AG04449 (cell line): ENCODE results near the gene AGPAT4.
"Not testable (repeated sequence)": the region's sequence is repeated elsewhere in the genome, so short reads cannot be mapped to it uniquely, and the experiment has no call there.

Experiments used
- CTCF ChIA-PET: fragments of 350-600 bp; formaldehyde crosslinking; extraction: SDS; loops from one replicate; lab custom pipeline; 2021; ENCODE audit warnings: antibody characterized with exemption; lab: Yijun Ruan, JAX
- POLR2A ChIA-PET: fragments of 400-600, 350-600 bp; formaldehyde crosslinking; extraction: SDS; loops from one replicate; lab custom pipeline; 2020; ENCODE audit warnings: antibody characterized with exemption, inconsistent platforms; lab: Yijun Ruan, JAX
- DNase-seq: peaks from one replicate; pipeline ENCODE4 v3.0.0-alpha.2; 2010; ENCODE audit warnings: low read depth, low spot score
- H3K4me3 ChIP-seq: 2 replicates; pipeline ENCODE4 v1.5.1; 2011; ENCODE audit warnings: low read depth, mild to moderate bottlenecking, control low read depth, low read length
- TF ChIP-seq, protein P1 (sequence below): IDR thresholded peaks from one replicate; pipeline ENCODE4 v1.5.1; 2011; ENCODE audit warnings: mild to moderate bottlenecking, moderate library complexity, low read length, control low read depth, inconsistent platforms; ENCODE audit not compliant: insufficient read depth; ENCODE audit errors: missing control alignments

The AGPAT4 gene

GRCh38 chr6:161225681-161226008 lies 48.2 kb downstream of the AGPAT4 start:
- H3K4me3 ChIP-seq = no peak overlapping the region
- POLR2A ChIA-PET = no interaction called here
- DNase-seq = no peak
- TF ChIP-seq, protein P1, sequence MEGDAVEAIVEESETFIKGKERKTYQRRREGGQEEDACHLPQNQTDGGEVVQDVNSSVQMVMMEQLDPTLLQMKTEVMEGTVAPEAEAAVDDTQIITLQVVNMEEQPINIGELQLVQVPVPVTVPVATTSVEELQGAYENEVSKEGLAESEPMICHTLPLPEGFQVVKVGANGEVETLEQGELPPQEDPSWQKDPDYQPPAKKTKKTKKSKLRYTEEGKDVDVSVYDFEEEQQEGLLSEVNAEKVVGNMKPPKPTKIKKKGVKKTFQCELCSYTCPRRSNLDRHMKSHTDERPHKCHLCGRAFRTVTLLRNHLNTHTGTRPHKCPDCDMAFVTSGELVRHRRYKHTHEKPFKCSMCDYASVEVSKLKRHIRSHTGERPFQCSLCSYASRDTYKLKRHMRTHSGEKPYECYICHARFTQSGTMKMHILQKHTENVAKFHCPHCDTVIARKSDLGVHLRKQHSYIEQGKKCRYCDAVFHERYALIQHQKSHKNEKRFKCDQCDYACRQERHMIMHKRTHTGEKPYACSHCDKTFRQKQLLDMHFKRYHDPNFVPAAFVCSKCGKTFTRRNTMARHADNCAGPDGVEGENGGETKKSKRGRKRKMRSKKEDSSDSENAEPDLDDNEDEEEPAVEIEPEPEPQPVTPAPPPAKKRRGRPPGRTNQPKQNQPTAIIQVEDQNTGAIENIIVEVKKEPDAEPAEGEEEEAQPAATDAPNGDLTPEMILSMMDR = no peak
- CTCF ChIA-PET = interaction anchor here (1.3 kb wide), 1 partner anchor 7 kb away, joined by 3 read pairs; no protein-coding TSS in a partner anchor

DNA sequence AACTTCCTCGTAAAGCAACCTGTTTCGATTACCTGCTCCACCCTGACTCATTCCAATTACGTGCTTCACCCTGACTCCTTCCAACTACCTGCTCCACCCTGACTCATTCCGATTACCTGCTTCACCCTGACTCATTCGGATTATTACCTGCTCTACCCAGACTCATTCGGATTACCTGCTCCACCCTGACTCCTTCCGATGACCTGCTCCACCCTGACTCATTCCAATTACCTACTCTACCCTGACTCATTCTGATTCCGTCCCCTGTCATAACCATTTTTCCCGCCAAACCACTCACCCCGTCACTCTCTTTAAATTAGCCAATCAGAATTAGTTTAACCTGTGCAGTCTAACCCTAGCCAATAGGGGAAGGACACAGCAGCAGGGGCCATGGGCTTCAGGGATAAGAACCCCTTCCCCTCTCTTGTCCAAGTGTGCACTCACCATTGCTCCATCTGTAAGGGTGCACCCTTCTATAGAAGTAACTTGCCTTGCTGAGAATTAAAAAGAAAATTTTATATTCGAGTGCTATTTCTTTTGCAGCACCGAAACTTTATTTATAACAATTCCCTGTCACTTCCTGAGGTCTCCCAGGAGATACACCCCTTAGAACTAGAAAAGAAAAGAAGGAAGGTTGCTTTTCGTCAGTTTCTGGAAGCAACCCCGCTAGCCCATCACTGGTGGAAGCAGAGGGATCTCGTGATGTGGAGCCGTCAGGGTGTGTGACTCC lies 48.7 kb downstream of the AGPAT4 start:
- H3K4me3 ChIP-seq, CTCF ChIA-PET, POLR2A ChIA-PET, DNase-seq: not testable (repeated sequence)

DNA sequence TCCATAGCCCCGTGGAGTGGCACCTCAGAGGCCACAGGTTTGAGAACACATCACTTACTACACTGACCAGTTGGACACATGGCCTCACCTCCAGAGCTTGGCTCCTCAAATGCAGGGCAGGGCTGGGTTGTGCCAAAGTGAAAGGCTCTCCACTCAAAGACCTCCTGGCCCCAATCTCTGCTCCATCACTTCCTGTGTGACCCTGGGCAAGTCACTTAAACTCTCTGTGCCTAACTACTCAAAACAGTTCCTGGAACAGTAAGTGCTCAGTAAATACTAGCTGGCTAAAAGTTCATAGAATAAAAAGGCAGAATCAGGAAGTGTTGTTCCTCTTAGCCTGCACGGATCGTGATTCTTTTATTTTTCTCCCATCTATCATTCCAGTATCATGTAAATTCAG lies 50.2 kb downstream of the AGPAT4 start:
- CTCF ChIA-PET = no interaction called here
- H3K4me3 ChIP-seq = no peak overlapping the region
- POLR2A ChIA-PET = no interaction called here
- DNase-seq = no peak
- TF ChIP-seq, protein P1 = no peak

DNA sequence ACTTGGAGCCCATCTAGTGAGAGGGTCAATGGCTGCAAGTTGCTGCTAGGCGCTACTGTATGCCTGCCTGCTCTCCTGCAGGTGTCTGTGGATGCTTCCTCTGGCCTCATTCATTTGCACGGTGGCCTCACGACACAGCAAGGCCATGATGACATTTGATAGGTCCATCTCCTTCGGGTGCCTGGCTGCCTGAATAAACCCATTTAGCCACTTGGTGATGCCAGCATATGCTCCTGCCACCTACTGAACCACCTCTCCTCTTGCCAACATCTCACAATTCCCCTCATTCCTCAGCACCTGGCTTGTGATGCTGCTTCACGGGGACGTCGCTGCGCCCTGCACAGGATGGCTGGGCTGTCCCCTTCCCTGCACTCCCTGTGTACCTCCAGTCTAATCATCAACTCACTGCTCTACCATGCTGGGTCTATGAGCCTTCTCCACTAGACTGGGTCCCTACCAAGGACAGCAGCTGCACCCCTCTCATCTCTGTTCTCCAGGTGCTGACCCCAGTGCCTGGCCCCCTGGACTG lies 51.1 kb downstream of the AGPAT4 start:
- no peak for DNase-seq
- TF ChIP-seq, protein P1 = no peak
- ChIA-PET POLR2A (no interaction called here), CTCF (no interaction called here)
- no peak overlapping the region for H3K4me3 ChIP-seq

- DNase-seq = no peak
- ChIA-PET CTCF (interaction anchor here (1.9 kb wide), 1 partner anchor 9 kb away, joined by 5 read pairs; no protein-coding TSS in a partner anchor), POLR2A (no interaction called here)
- TF ChIP-seq, protein P1 = no peak
- no peak overlapping the region for H3K4me3 ChIP-seq
Measured at GRCh38 chr6:161220346-161220745, 53.5 kb downstream of the AGPAT4 start.

DNA sequence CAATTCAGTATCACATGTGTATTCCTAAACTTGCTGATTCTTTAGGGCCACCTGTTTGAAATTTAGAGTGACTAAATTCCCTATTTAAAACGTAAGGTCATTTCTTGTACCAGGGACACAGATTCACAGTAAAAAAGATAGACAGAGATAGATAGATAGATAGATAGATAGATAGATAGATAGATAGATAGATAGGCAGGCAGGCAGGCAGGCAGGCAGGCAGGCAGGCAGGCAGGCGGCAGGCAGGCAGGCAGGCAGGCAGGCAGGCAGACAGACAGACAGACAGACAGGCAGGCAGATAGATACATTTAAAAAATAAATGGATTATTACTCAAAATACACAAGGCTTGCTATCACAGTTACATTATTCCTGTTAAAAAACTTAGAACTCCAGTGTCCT lies 54.2 kb downstream of the AGPAT4 start:
- CTCF ChIA-PET = interaction anchor here (1.2 to 1.9 kb wide), 2 partner anchors 9 to 67 kb away, joined by 3 to 5 read pairs; no protein-coding TSS in a partner anchor
- no peak overlapping the region for H3K4me3 ChIP-seq
- no peak for DNase-seq
- POLR2A ChIA-PET = no interaction called here
- TF ChIP-seq, protein P1 = no peak
